CD14-positive monocyte (primary cell): ENCODE results near the gene WFDC1. TPM values are rescaled to one million over a fixed set of nuclear protein-coding genes. Genes with fewer than 3 reads are reported as not detected.

ENCODE experiments used
- DNase-seq, 3 donors: peaks; one replicate each; pipeline ENCODE4 v3.0.0-alpha.2; 2011 to 2022
- H2AFZ ChIP-seq: 2 replicates; pipeline ENCODE4 v1.6.0; 2012; ENCODE audit warnings: mild to moderate bottlenecking, low read depth, low read length, inconsistent platforms; ENCODE audit not compliant: insufficient read depth, poor library complexity, severe bottlenecking
- H3K27ac ChIP-seq, 2 donors: 1 replicate in 1 of 2; 2 replicates in 1 of 2; pipeline ENCODE4 v1.5.1; 2012 to 2013; ENCODE audit warnings: low read length in 2 of 2, control low read depth in 1 of 2, inconsistent platforms in 1 of 2, low read depth in 1 of 2, mild to moderate bottlenecking in 1 of 2
- H3K27me3 ChIP-seq, 2 donors: one replicate each; pipeline versions ENCODE4 v1.6.0 to v1.6.1; 2011 to 2013; ENCODE audit warnings: low read length in 2 of 2; ENCODE audit not compliant: control insufficient read depth in 2 of 2, insufficient read depth in 2 of 2
- H3K36me3 ChIP-seq, 2 donors: replicated peaks in 1 of 2; 1 replicate in 1 of 2; 2 replicates in 1 of 2; pipeline versions ENCODE4 v1.5.1 to v1.6.1; 2012 to 2013; ENCODE audit warnings: low read length in 2 of 2, control low read depth in 1 of 2, inconsistent platforms in 1 of 2, mild to moderate bottlenecking in 1 of 2; ENCODE audit not compliant: insufficient read depth in 2 of 2, control insufficient read depth in 1 of 2
- H3K4me1 ChIP-seq, 2 donors: 1 replicate in 1 of 2; 2 replicates in 1 of 2; pipeline versions ENCODE4 v1.5.1 to v1.6.1; 2012 to 2013; ENCODE audit warnings: low read length in 2 of 2, control low read depth in 1 of 2, inconsistent platforms in 1 of 2, mild to moderate bottlenecking in 1 of 2, moderate library complexity in 1 of 2; ENCODE audit not compliant: insufficient read depth in 2 of 2, control insufficient read depth in 1 of 2
- H3K4me2 ChIP-seq: replicated peaks from 2 replicates; pipeline ENCODE3; 2012; ENCODE audit warnings: low read length, moderate library complexity, mild to moderate bottlenecking; ENCODE audit not compliant: poor library complexity, severe bottlenecking; ENCODE audit errors: extremely low read depth
- H3K4me3 ChIP-seq, 3 experiments: fragments of 200-600 bp in 1 of 3; sonication (generic) in 1 of 3; replicated peaks in 1 of 3; 1 replicate in 2 of 3; 2 replicates in 1 of 3; pipeline ENCODE4 v1.5.1; 2011 to 2013; ENCODE audit warnings: low read length in 3 of 3, mild to moderate bottlenecking in 3 of 3, control low read depth in 2 of 3, low read depth in 2 of 3, inconsistent platforms in 1 of 3, moderate library complexity in 1 of 3
- H3K79me2 ChIP-seq: 2 replicates; pipeline ENCODE4 v1.6.0; 2012; ENCODE audit warnings: mild to moderate bottlenecking, control low read depth, inconsistent platforms, low read length, moderate library complexity; ENCODE audit not compliant: insufficient read depth
- H3K9ac ChIP-seq: 2 replicates; pipeline ENCODE4 v1.6.0; 2017; ENCODE audit warnings: low read length, mild to moderate bottlenecking; ENCODE audit not compliant: insufficient read depth, poor library complexity, severe bottlenecking
- H3K9me3 ChIP-seq, 2 donors: replicated peaks in 1 of 2; 1 replicate in 1 of 2; 2 replicates in 1 of 2; pipeline versions ENCODE4 v1.5.1 to v1.6.1; 2012 to 2013; ENCODE audit warnings: low read length in 2 of 2, control low read depth in 1 of 2; ENCODE audit not compliant: control insufficient read depth in 1 of 2, insufficient read depth in 1 of 2
- H4K20me1 ChIP-seq: 2 replicates; pipeline ENCODE4 v1.6.0; 2012; ENCODE audit warnings: mild to moderate bottlenecking, low read length, control low read depth, moderate library complexity; ENCODE audit not compliant: insufficient read depth
- H3K27ac Mint-ChIP-seq, 7 donors: one replicate each; pipeline ENCODE4 v1.8.0; 2020; ENCODE audit warnings: mild to moderate bottlenecking in 7 of 7, mixed read lengths in 7 of 7, moderate library complexity in 6 of 7, inconsistent platforms in 2 of 7
- H3K27me3 Mint-ChIP-seq, 3 donors: one replicate each; pipeline ENCODE4 v1.8.0; 2021 to 2022; ENCODE audit warnings: low read depth in 3 of 3, mild to moderate bottlenecking in 3 of 3, mixed read lengths in 3 of 3, moderate library complexity in 3 of 3, inconsistent platforms in 1 of 3
- H3K36me3 Mint-ChIP-seq, 2 donors: one replicate each; pipeline ENCODE4 v1.8.0; 2020; ENCODE audit warnings: mixed read lengths in 2 of 2, inconsistent platforms in 1 of 2, mild to moderate bottlenecking in 1 of 2
- H3K4me1 Mint-ChIP-seq: one replicate; pipeline ENCODE4 v1.8.0; 2020; ENCODE audit warnings: mild to moderate bottlenecking, mixed read lengths
- H3K4me3 Mint-ChIP-seq, 2 donors: one replicate each; pipeline ENCODE4 v1.8.0; 2020; ENCODE audit warnings: mild to moderate bottlenecking in 2 of 2, mixed read lengths in 2 of 2, moderate library complexity in 1 of 2
- H3K9me3 Mint-ChIP-seq, 7 donors: one replicate each; pipeline ENCODE4 v1.8.0; 2020 to 2022; ENCODE audit warnings: mixed read lengths in 7 of 7, mild to moderate bottlenecking in 6 of 7, moderate library complexity in 6 of 7, inconsistent platforms in 2 of 7
- WGBS: methylation state at CpG from one replicate; pipeline ENCODE4 v1.1.5; 2013; ENCODE audit warnings: missing lambda C conversion rate; ENCODE audit not compliant: insufficient coverage; 5-methylcytosine and 5-hydroxymethylcytosine counted together
- intact Hi-C, 2 donors: fragments of 100-400 bp; cut with micrococcal nuclease; formaldehyde crosslinking; loops; one replicate each; pipeline versions ENCODE4 v1.15.0 to v1.15.1; 2023
- polyA plus RNA-seq, 3 donors: library from polyadenylated mRNA; depleted of rRNA in 1 of 3; unstranded in 2 of 3; stranded (reverse) in 1 of 3; fragments of 300-500 nt in 2 of 3; fragments of >200 nt in 1 of 3; fragmentation: Illumina TruSeq in 2 of 3; gene quantifications; 1 replicate in 2 of 3; 2 replicates in 1 of 3; pipeline ENCODE4 v1.2.3, GENCODE V29; 2012 to 2021
- TF ChIP-seq, protein P1 (sequence below): fragments of 200-600 bp; IDR thresholded peaks from one replicate; pipeline ENCODE4 v1.8.0; 2022; ENCODE audit warnings: antibody characterized with exemption, mild to moderate bottlenecking

Gene WFDC1
- polyA plus RNA-seq, 3 donors, result not detected

DNA sequence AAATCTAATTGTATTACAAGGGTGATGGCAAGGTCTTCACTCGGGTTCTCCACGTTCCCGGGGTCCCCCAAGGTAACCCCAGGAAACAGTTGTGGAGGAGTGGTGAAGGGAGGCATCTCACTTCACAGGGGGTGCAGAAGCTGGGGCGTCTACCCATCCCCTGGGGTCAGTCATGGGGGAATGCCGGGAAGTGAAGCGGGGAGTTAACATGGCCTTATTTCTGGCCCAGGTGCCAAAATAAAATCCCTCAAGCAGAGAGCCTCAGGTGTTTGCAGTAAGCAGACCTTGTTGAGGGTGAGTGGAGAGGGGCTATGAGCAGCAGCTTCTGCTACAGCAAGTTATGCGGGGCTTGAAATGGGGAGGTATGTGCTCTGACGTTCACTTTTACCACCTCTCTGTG lies 64.6 kb downstream of the WFDC1 start:
- Histone ChIP-seq H3K79me2 (no peaks in the 10 kb centered on the region), H3K4me3 (no peak overlapping the region), H2AFZ (no peak overlapping the region), H4K20me1 (no peaks in the 10 kb centered on the region), H3K9me3 (no peaks in the 10 kb centered on the region), H3K27ac (no peak overlapping the region), H3K36me3 (no peaks in the 10 kb centered on the region), H3K4me1 (peaks cover 30% of the 10 kb centered on the region in 2 donors), H3K27me3 (peaks cover 0 to 9% of the 10 kb centered on the region in 2 donors), H3K9ac (no peak overlapping the region), H3K4me2 (no peak overlapping the region)
- intact Hi-C loops, result no loop called here
- no peaks in the 10 kb centered on the region for H3K36me3 Mint-ChIP-seq
- TF ChIP-seq, protein P1, sequence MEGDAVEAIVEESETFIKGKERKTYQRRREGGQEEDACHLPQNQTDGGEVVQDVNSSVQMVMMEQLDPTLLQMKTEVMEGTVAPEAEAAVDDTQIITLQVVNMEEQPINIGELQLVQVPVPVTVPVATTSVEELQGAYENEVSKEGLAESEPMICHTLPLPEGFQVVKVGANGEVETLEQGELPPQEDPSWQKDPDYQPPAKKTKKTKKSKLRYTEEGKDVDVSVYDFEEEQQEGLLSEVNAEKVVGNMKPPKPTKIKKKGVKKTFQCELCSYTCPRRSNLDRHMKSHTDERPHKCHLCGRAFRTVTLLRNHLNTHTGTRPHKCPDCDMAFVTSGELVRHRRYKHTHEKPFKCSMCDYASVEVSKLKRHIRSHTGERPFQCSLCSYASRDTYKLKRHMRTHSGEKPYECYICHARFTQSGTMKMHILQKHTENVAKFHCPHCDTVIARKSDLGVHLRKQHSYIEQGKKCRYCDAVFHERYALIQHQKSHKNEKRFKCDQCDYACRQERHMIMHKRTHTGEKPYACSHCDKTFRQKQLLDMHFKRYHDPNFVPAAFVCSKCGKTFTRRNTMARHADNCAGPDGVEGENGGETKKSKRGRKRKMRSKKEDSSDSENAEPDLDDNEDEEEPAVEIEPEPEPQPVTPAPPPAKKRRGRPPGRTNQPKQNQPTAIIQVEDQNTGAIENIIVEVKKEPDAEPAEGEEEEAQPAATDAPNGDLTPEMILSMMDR, result no peak
- peaks cover 33 to 40% (median 35%) of the 10 kb centered on the region in 3 donors for H3K27me3 Mint-ChIP-seq
- H3K9me3 Mint-ChIP-seq, result peaks cover 0 to 4% (median 0%) of the 10 kb centered on the region in 7 donors
- no peak overlapping the region for H3K27ac Mint-ChIP-seq
- DNase-seq, result no peak
- H3K4me3 Mint-ChIP-seq, result peak overlapping the region; percentile 16 to 40
- 90% methylated on average over 2 of the region's 8 CpGs for WGBS
- H3K4me1 Mint-ChIP-seq, result peaks cover 22% of the 10 kb centered on the region

- H3K79me2 ChIP-seq, result no peaks in the 10 kb centered on the region
- no peak overlapping the region for H3K9ac ChIP-seq
- H3K4me3 ChIP-seq, result no peak overlapping the region
- H2AFZ ChIP-seq, result no peak overlapping the region
- no peak overlapping the region for H3K4me2 ChIP-seq
- H3K27me3 Mint-ChIP-seq, result peaks cover 30 to 42% (median 37%) of the 10 kb centered on the region in 3 donors
- WGBS, result 53% methylated on average over 14 of the region's 15 CpGs
- H3K4me1 Mint-ChIP-seq, result peaks cover 19% of the 10 kb centered on the region
- intact Hi-C loops, result no loop called here
- no peak overlapping the region for H3K27ac ChIP-seq
- DNase-seq, result no peak
- peaks cover 25 to 28% of the 10 kb centered on the region in 2 donors for H3K4me1 ChIP-seq
- no peaks in the 10 kb centered on the region for H3K9me3 ChIP-seq
- H3K27ac Mint-ChIP-seq, result no peak overlapping the region
- no peaks in the 10 kb centered on the region for H3K36me3 Mint-ChIP-seq
- H3K36me3 ChIP-seq, result no peaks in the 10 kb centered on the region
- TF ChIP-seq, protein P1, result no peak
- H3K9me3 Mint-ChIP-seq, result peaks cover 0 to 2% (median 0%) of the 10 kb centered on the region in 7 donors
- peaks cover 0 to 4% of the 10 kb centered on the region in 2 donors for H3K27me3 ChIP-seq
- no peaks in the 10 kb centered on the region for H4K20me1 ChIP-seq
- H3K4me3 Mint-ChIP-seq, result peak overlapping the region in 1 of 2 donors; percentile 54
Measured at GRCh38 chr16:84360170-84360569, 65.5 kb downstream of the WFDC1 start.
